ENCODE data around the gene FBXL7.

FBXL7 gene

DNA sequence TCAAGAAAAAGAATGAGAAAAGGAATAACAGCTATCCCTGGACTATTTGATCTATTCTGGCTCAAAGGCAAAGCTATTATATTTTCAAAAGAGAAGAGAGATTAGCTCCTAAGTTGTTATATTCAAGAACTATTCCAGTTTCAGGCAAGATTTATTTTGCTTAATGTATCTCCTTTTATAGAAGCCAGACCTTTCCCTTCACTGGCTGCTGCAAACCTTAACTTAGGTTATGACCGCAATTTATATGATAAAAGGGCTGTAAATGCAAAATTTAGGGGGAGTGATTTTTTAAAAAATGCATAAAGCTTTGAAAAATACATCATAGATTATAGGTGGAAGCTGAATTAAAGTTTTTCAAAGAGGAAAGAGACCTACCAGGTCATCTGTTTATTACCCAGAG lies 97.8 kb downstream of the FBXL7 start:
- no peak for DNase-seq
- Histone ChIP-seq H3K27ac (ENCODE audit: low read depth, low read length) (no peak overlapping the region), H4K12ac (ENCODE audit: low read depth, low read length) (no peak overlapping the region), H3K36me3 (ENCODE audit: control insufficient read depth in 1 of 2, insufficient read depth in 2 of 2, low read length in 2 of 2) (no peaks in the 10 kb centered on the region), H3K9ac (ENCODE audit: low read length) (no peak overlapping the region), H3K27me3 (ENCODE audit: insufficient read depth, low read length) (no peaks in the 10 kb centered on the region), H2BK120ac (ENCODE audit: insufficient read depth, low read length, poor library complexity) (no peak overlapping the region), H4K8ac (ENCODE audit: low read depth, low read length) (no peak overlapping the region), H2AK5ac (ENCODE audit: low read length) (no peak overlapping the region), H2BK12ac (ENCODE audit: low read length) (no peak overlapping the region), H3K4me1 (ENCODE audit: control insufficient read depth in 1 of 2, insufficient read depth in 2 of 2, low read length in 2 of 2) (peaks cover 4 to 8% of the 10 kb centered on the region in 2 experiments), H4K91ac (ENCODE audit: low read depth, low read length) (no peak overlapping the region), H3K23ac (ENCODE audit: low read length) (no peak overlapping the region), H3K18ac (ENCODE audit: low read length) (no peak overlapping the region), H3K4me3 (ENCODE audit: low read depth, low read length) (no peak overlapping the region), H2AFZ (ENCODE audit: insufficient read depth, low read length, poor library complexity) (no peak overlapping the region), H3K9me3 (ENCODE audit: insufficient read depth, low read depth, low read length) (no peaks in the 10 kb centered on the region), H2BK5ac (ENCODE audit: low read depth, low read length, poor library complexity) (no peak overlapping the region), H3K14ac (ENCODE audit: low read length) (no peak overlapping the region), H3K79me1 (ENCODE audit: low read length) (no peaks in the 10 kb centered on the region), H3K4ac (ENCODE audit: low read depth, low read length) (no peak overlapping the region), H3K4me2 (ENCODE audit: low read length) (no peak overlapping the region), H3K79me2 (ENCODE audit: control insufficient read depth, insufficient read depth, low read length, poor library complexity) (no peaks in the 10 kb centered on the region)
- WGBS (ENCODE audit: extremely low coverage, insufficient coverage, insufficient read length) = no CpG with 5 or more reads among the region's 1 CpG

DNA sequence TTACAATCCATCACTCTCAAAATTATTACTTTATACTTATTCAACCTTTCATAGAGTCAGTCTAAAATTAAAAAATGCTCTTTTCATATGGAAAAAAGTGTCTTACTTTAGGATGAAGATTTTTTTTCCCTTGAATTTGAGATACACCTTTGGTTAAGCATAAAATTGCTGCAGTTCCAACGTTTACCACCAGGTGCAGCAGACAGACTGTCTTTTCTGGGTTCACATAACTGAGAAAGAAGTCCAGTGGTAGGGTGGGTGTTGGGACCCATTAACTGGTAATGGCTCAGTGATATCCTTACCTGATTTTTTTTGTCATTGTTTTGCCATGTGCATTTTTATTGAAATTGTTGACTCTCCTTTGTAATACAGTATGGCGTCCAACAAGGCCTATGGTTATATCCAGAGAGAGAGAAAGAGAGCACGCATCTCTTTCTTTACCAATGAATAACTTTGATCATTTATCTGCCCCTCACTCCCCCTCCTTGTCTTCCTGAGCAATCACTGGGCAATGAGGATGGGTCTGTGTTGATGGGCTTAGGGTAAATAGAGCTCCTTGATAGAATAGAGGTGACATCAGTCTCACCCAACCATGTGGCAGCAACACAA lies 98.4 kb downstream of the FBXL7 start:
- Histone ChIP-seq H3K79me2 (ENCODE audit: control insufficient read depth, insufficient read depth, low read length, poor library complexity) (no peaks in the 10 kb centered on the region), H4K8ac (ENCODE audit: low read depth, low read length) (no peak overlapping the region), H2BK120ac (ENCODE audit: insufficient read depth, low read length, poor library complexity) (no peak overlapping the region), H3K18ac (ENCODE audit: low read length) (no peak overlapping the region), H4K12ac (ENCODE audit: low read depth, low read length) (no peak overlapping the region), H4K91ac (ENCODE audit: low read depth, low read length) (no peak overlapping the region), H3K4ac (ENCODE audit: low read depth, low read length) (no peak overlapping the region), H3K4me2 (ENCODE audit: low read length) (no peak overlapping the region), H3K27me3 (ENCODE audit: insufficient read depth, low read length) (no peaks in the 10 kb centered on the region), H2AK5ac (ENCODE audit: low read length) (no peak overlapping the region), H3K4me1 (ENCODE audit: control insufficient read depth in 1 of 2, insufficient read depth in 2 of 2, low read length in 2 of 2) (peaks cover 3 to 4% of the 10 kb centered on the region in 2 experiments), H3K23ac (ENCODE audit: low read length) (no peak overlapping the region), H3K9me3 (ENCODE audit: insufficient read depth, low read depth, low read length) (no peaks in the 10 kb centered on the region), H3K14ac (ENCODE audit: low read length) (no peak overlapping the region), H3K9ac (ENCODE audit: low read length) (no peak overlapping the region), H2BK5ac (ENCODE audit: low read depth, low read length, poor library complexity) (no peak overlapping the region), H3K79me1 (ENCODE audit: low read length) (no peaks in the 10 kb centered on the region), H3K27ac (ENCODE audit: low read depth, low read length) (no peak overlapping the region), H3K36me3 (ENCODE audit: control insufficient read depth in 1 of 2, insufficient read depth in 2 of 2, low read length in 2 of 2) (no peaks in the 10 kb centered on the region), H2BK12ac (ENCODE audit: low read length) (no peak overlapping the region), H3K4me3 (ENCODE audit: low read depth, low read length) (no peak overlapping the region), H2AFZ (ENCODE audit: insufficient read depth, low read length, poor library complexity) (no peak overlapping the region)
- WGBS (ENCODE audit: extremely low coverage, insufficient coverage, insufficient read length) = no CpG with 5 or more reads among the region's 3 CpGs
- DNase-seq = peak in 1 of 2 donors; percentile 49

GRCh38 chr5:15600035-15600434 lies 100.1 kb downstream of the FBXL7 start:
- Histone ChIP-seq H3K79me2 (ENCODE audit: control insufficient read depth, insufficient read depth, low read length, poor library complexity) (no peaks in the 10 kb centered on the region), H2AK5ac (ENCODE audit: low read length) (no peak overlapping the region)

GRCh38 chr5:15601274-15601673 lies 101.3 kb downstream of the FBXL7 start:
- no peak overlapping the region for H3K18ac ChIP-seq (ENCODE audit: low read length)
- H4K91ac ChIP-seq (ENCODE audit: low read depth, low read length) = no peak overlapping the region
- no peak for DNase-seq
- no peak overlapping the region for H2BK5ac ChIP-seq (ENCODE audit: low read depth, low read length, poor library complexity)
- H3K27me3 ChIP-seq (ENCODE audit: insufficient read depth, low read length) = no peaks in the 10 kb centered on the region
- H2AK5ac ChIP-seq (ENCODE audit: low read length) = no peak overlapping the region
- H4K12ac ChIP-seq (ENCODE audit: low read depth, low read length) = no peak overlapping the region
- H3K4ac ChIP-seq (ENCODE audit: low read depth, low read length) = no peak overlapping the region
- no peak overlapping the region for H2BK120ac ChIP-seq (ENCODE audit: insufficient read depth, low read length, poor library complexity)
- no peak overlapping the region for H3K4me3 ChIP-seq (ENCODE audit: low read depth, low read length)
- no peaks in the 10 kb centered on the region for H3K79me2 ChIP-seq (ENCODE audit: control insufficient read depth, insufficient read depth, low read length, poor library complexity)
- no peak overlapping the region for H4K8ac ChIP-seq (ENCODE audit: low read depth, low read length)
- no peak overlapping the region for H2AFZ ChIP-seq (ENCODE audit: insufficient read depth, low read length, poor library complexity)
- no peak overlapping the region for H2BK12ac ChIP-seq (ENCODE audit: low read length)
- no peaks in the 10 kb centered on the region for H3K79me1 ChIP-seq (ENCODE audit: low read length)
- no peaks in the 10 kb centered on the region for H3K9me3 ChIP-seq (ENCODE audit: insufficient read depth, low read depth, low read length)
- no peaks in the 10 kb centered on the region for H3K36me3 ChIP-seq (ENCODE audit: control insufficient read depth in 1 of 2, insufficient read depth in 2 of 2, low read length in 2 of 2)
- H3K4me1 ChIP-seq (ENCODE audit: control insufficient read depth in 1 of 2, insufficient read depth in 2 of 2, low read length in 2 of 2) = no peaks in the 10 kb centered on the region
- H3K27ac ChIP-seq (ENCODE audit: low read depth, low read length) = no peak overlapping the region
- H3K4me2 ChIP-seq (ENCODE audit: low read length) = no peak overlapping the region
- H3K9ac ChIP-seq (ENCODE audit: low read length) = no peak overlapping the region
- no peak overlapping the region for H3K14ac ChIP-seq (ENCODE audit: low read length)
- no peak overlapping the region for H3K23ac ChIP-seq (ENCODE audit: low read length)
- WGBS (ENCODE audit: extremely low coverage, insufficient coverage, insufficient read length) = 100% methylated on average over 1 of the region's 4 CpGs

More at GRCh38 chr5:15600035-15600434, 100.1 kb downstream of the FBXL7 start:
- no peak overlapping the region for H3K23ac ChIP-seq (ENCODE audit: low read length)
- H2BK5ac ChIP-seq (ENCODE audit: low read depth, low read length, poor library complexity) = no peak overlapping the region
- H4K8ac ChIP-seq (ENCODE audit: low read depth, low read length) = no peak overlapping the region
- H3K79me1 ChIP-seq (ENCODE audit: low read length) = no peaks in the 10 kb centered on the region
- no peaks in the 10 kb centered on the region for H3K27me3 ChIP-seq (ENCODE audit: insufficient read depth, low read length)
- no peak overlapping the region for H3K4ac ChIP-seq (ENCODE audit: low read depth, low read length)
- H4K91ac ChIP-seq (ENCODE audit: low read depth, low read length) = no peak overlapping the region
- no peaks in the 10 kb centered on the region for H3K4me1 ChIP-seq (ENCODE audit: control insufficient read depth in 1 of 2, insufficient read depth in 2 of 2, low read length in 2 of 2)
- DNase-seq = no peak
- no peak overlapping the region for H3K4me2 ChIP-seq (ENCODE audit: low read length)
- H3K9ac ChIP-seq (ENCODE audit: low read length) = no peak overlapping the region
- H3K36me3 ChIP-seq (ENCODE audit: control insufficient read depth in 1 of 2, insufficient read depth in 2 of 2, low read length in 2 of 2) = no peaks in the 10 kb centered on the region
- no peak overlapping the region for H2AFZ ChIP-seq (ENCODE audit: insufficient read depth, low read length, poor library complexity)
- no peaks in the 10 kb centered on the region for H3K9me3 ChIP-seq (ENCODE audit: insufficient read depth, low read depth, low read length)
- H3K4me3 ChIP-seq (ENCODE audit: low read depth, low read length) = no peak overlapping the region
- H4K12ac ChIP-seq (ENCODE audit: low read depth, low read length) = no peak overlapping the region
- H3K18ac ChIP-seq (ENCODE audit: low read length) = no peak overlapping the region
- no peak overlapping the region for H3K14ac ChIP-seq (ENCODE audit: low read length)
- H3K27ac ChIP-seq (ENCODE audit: low read depth, low read length) = no peak overlapping the region
- no peak overlapping the region for H2BK12ac ChIP-seq (ENCODE audit: low read length)
- WGBS (ENCODE audit: extremely low coverage, insufficient coverage, insufficient read length) = no CpG with 5 or more reads among the region's 4 CpGs
- H2BK120ac ChIP-seq (ENCODE audit: insufficient read depth, low read length, poor library complexity) = no peak overlapping the region
